SK-N-SH (cell line): ENCODE measurements around the gene AP3S2. TPM values are rescaled to one million over a fixed set of nuclear protein-coding genes. Genes with fewer than 3 reads are reported as not detected.

Source experiments
- CTCF ChIA-PET: fragments of 300-600, 350-600 bp; formaldehyde crosslinking; extraction: SDS; loops from one replicate; lab custom pipeline; 2021; lab: Yijun Ruan, JAX
- POLR2A ChIA-PET: fragments of 350-600 bp; sonication (Branson Sonifier 250); formaldehyde crosslinking; extraction: SDS; loops from one replicate; lab custom pipeline; 2020; ENCODE audit warnings: antibody characterized with exemption, inconsistent platforms; lab: Yijun Ruan, JAX
- DNase-seq: peaks from one replicate; pipeline ENCODE4 v3.0.0; 2012
- H2AFZ ChIP-seq: fragments of 200-600 bp; sonication (generic); 2 replicates; pipeline ENCODE4 v1.8.1; 2016; ENCODE audit warnings: antibody characterized with exemption, mild to moderate bottlenecking, low read depth
- H3F3A ChIP-seq: fragments of 200-600 bp; sonication (generic); replicated peaks from 2 replicates; pipeline ENCODE3; 2016; ENCODE audit warnings: antibody characterized with exemption, mild to moderate bottlenecking; ENCODE audit not compliant: insufficient read depth
- H3K27ac ChIP-seq, 2 experiments: fragments of 200-500 bp in 1 of 2; fragments of 200-600 bp in 1 of 2; sonication (Bioruptor generic) in 1 of 2; sonication (generic), shearing (Covaris generic) in 1 of 2; 2 replicates each; pipeline versions ENCODE4 v1.5.1 to v1.6.1; 2014 to 2016; ENCODE audit warnings: low read depth in 2 of 2, inconsistent platforms in 1 of 2, low read length in 1 of 2, mild to moderate bottlenecking in 1 of 2, mixed read lengths in 1 of 2
- H3K27me3 ChIP-seq: fragments of 200-600 bp; sonication (generic), shearing (Covaris generic); 2 replicates; pipeline ENCODE4 v1.6.1; 2016; ENCODE audit warnings: mixed run types; ENCODE audit not compliant: insufficient read depth
- H3K36me3 ChIP-seq, 2 experiments: fragments of 200-500 bp in 1 of 2; fragments of 200-600 bp in 1 of 2; sonication (Bioruptor generic) in 1 of 2; sonication (generic) in 1 of 2; replicated peaks in 1 of 2; 2 replicates each; pipeline versions ENCODE3 to v1.5.1; 2014 to 2016; ENCODE audit warnings: low read length in 1 of 2, mild to moderate bottlenecking in 1 of 2; ENCODE audit not compliant: insufficient read depth in 2 of 2, control insufficient read depth in 1 of 2
- H3K4me1 ChIP-seq, 2 experiments: fragments of 200-500 bp in 1 of 2; fragments of 200-600 bp in 1 of 2; sonication (Bioruptor generic) in 1 of 2; sonication (generic), shearing (Covaris generic) in 1 of 2; 2 replicates each; pipeline versions ENCODE4 v1.5.1 to v1.6.1; 2014 to 2016; ENCODE audit warnings: low read depth in 1 of 2, low read length in 1 of 2, mixed run types in 1 of 2; ENCODE audit not compliant: insufficient read depth in 2 of 2, control insufficient read depth in 1 of 2
- H3K4me2 ChIP-seq: fragments of 200-600 bp; sonication (generic), shearing (Covaris generic); 2 replicates; pipeline ENCODE4 v1.6.1; 2017; ENCODE audit warnings: mixed run types
- H3K4me3 ChIP-seq, 2 experiments: fragments of 200-500 bp in 1 of 2; fragments of 200-600 bp in 1 of 2; sonication (Bioruptor generic) in 1 of 2; sonication (generic), shearing (Covaris generic) in 1 of 2; 2 replicates each; pipeline versions ENCODE4 v1.5.1 to v1.8.1; 2014 to 2016; ENCODE audit warnings: low read depth in 2 of 2, inconsistent platforms in 1 of 2, low read length in 1 of 2, mild to moderate bottlenecking in 1 of 2, mixed read lengths in 1 of 2, moderate library complexity in 1 of 2
- H3K79me2 ChIP-seq: fragments of 200-600 bp; sonication (generic); 2 replicates; pipeline ENCODE4 v1.8.1; 2017; ENCODE audit warnings: mild to moderate bottlenecking; ENCODE audit not compliant: insufficient read depth
- H3K9ac ChIP-seq: fragments of 200-600 bp; sonication (generic); 2 replicates; pipeline ENCODE4 v1.6.1; 2017; ENCODE audit warnings: mixed run types
- H3K9me2 ChIP-seq: fragments of 200-600 bp; sonication (generic); 2 replicates; pipeline ENCODE4 v1.6.1; 2017; ENCODE audit warnings: mixed run types
- H3K9me3 ChIP-seq: fragments of 200-600 bp; sonication (generic); 2 replicates; pipeline ENCODE4 v1.6.1; 2017; ENCODE audit warnings: mixed run types, mild to moderate bottlenecking, moderate library complexity
- H4K20me1 ChIP-seq: fragments of 200-600 bp; sonication (generic); 2 replicates; pipeline ENCODE4 v1.6.1; 2017; ENCODE audit warnings: mild to moderate bottlenecking, mixed run types; ENCODE audit not compliant: insufficient read depth
- ELF1 ChIP-seq: IDR thresholded peaks from 2 replicates; pipeline ENCODE4 v1.4.0; 2012
- EZH2phosphoT487 ChIP-seq: fragments of 200-600 bp; sonication (generic); IDR thresholded peaks from 2 replicates; pipeline ENCODE4 v1.6.1; 2017; ENCODE audit warnings: low read depth, mixed run types, mild to moderate bottlenecking, antibody characterized with exemption, moderate library complexity, borderline replicate concordance
- FOSL2 ChIP-seq: IDR thresholded peaks from 2 replicates; pipeline ENCODE4 v1.4.0; 2012; ENCODE audit warnings: low read depth, mild to moderate bottlenecking, moderate library complexity, borderline replicate concordance
- IRF3 ChIP-seq: fragments of 150-350 bp; IDR thresholded peaks from 2 replicates; pipeline ENCODE4 v1.6.1; 2016; ENCODE audit warnings: mild to moderate bottlenecking, low read depth, low read length
- JUND ChIP-seq: IDR thresholded peaks from 2 replicates; pipeline ENCODE4 v1.4.0; 2012
- MAX ChIP-seq: IDR thresholded peaks from 2 replicates; pipeline ENCODE4 v1.4.0; 2012; ENCODE audit warnings: low read depth
- MEF2A ChIP-seq: IDR thresholded peaks from 2 replicates; pipeline ENCODE4 v1.4.0; 2012; ENCODE audit warnings: low read depth, borderline replicate concordance
- NRF1 ChIP-seq: IDR thresholded peaks from 2 replicates; pipeline ENCODE4 v1.6.1; 2012; ENCODE audit warnings: low read depth, mild to moderate bottlenecking, low read length
- PBX3 ChIP-seq: IDR thresholded peaks from 2 replicates; pipeline ENCODE4; 2012
- POLR2AphosphoS5 ChIP-seq: IDR thresholded peaks from 2 replicates; pipeline ENCODE4 v1.6.1; 2012; ENCODE audit warnings: low read depth, low read length
- RXRA ChIP-seq: IDR thresholded peaks from 2 replicates; pipeline ENCODE4 v1.4.0; 2012; ENCODE audit warnings: low read depth, mild to moderate bottlenecking, borderline replicate concordance
- TCF12 ChIP-seq: IDR thresholded peaks from 2 replicates; pipeline ENCODE4 v1.4.0; 2012
- TEAD4 ChIP-seq: IDR thresholded peaks from 2 replicates; pipeline ENCODE4 v1.4.0; 2012; ENCODE audit warnings: mild to moderate bottlenecking, borderline replicate concordance; ENCODE audit not compliant: insufficient read depth
- USF1 ChIP-seq: IDR thresholded peaks from 2 replicates; pipeline ENCODE4 v1.4.0; 2012; ENCODE audit warnings: low read depth, borderline replicate concordance
- USF2 ChIP-seq: fragments of 150-350 bp; IDR thresholded peaks from 2 replicates; pipeline ENCODE4 v1.6.1; 2017; ENCODE audit warnings: antibody characterized with exemption, low read length, low read depth, borderline replicate concordance
- YY1 ChIP-seq: IDR thresholded peaks from 2 replicates; pipeline ENCODE4 v1.4.0; 2012; ENCODE audit warnings: low read depth, mild to moderate bottlenecking
- ZBTB33 ChIP-seq: IDR thresholded peaks from 2 replicates; pipeline ENCODE4 v1.4.0; 2012; ENCODE audit warnings: low read depth, borderline replicate concordance
- WGBS: methylation state at CpG from one replicate; pipeline ENCODE4 v1.1.6; 2017; ENCODE audit warnings: low lambda C conversion rate; 5-methylcytosine and 5-hydroxymethylcytosine counted together
- polyA plus RNA-seq, 3 experiments: library from polyadenylated mRNA; depleted of rRNA; stranded (reverse); fragments of >200 nt; gene quantifications; 2 replicates each; pipeline ENCODE4 v1.2.3, GENCODE V29; 2012

AP3S2 gene
- polyA plus RNA-seq, 1 of the 3 experiments (the other 2 are of a cell fraction), result 11.9 TPM

GRCh38 chr15:89883518-89883917 is 10.3 kb downstream of the AP3S2 start:
- no peaks in the 10 kb centered on the region for H3K9me3 ChIP-seq
- DNase-seq, result no peak
- no peaks in the 10 kb centered on the region for H3K27me3 ChIP-seq
- no peak for TF ChIP-seq MAX
- TF ChIP-seq ELF1, result no peak
- no peak for TF ChIP-seq TEAD4
- no peak for TF ChIP-seq USF1
- TF ChIP-seq IRF3, result no peak
- no peak for TF ChIP-seq YY1
- TF ChIP-seq EZH2phosphoT487, result no peak
- TF ChIP-seq FOSL2, result no peak
- TF ChIP-seq MEF2A, result no peak
- no peak for TF ChIP-seq TCF12
- TF ChIP-seq JUND, result no peak
- no peak for TF ChIP-seq PBX3
- TF ChIP-seq USF2, result no peak
- TF ChIP-seq ZBTB33, result no peak
- TF ChIP-seq POLR2AphosphoS5, result no peak
- TF ChIP-seq RXRA, result no peak
- TF ChIP-seq NRF1, result no peak
- no peak overlapping the region for H3K27ac ChIP-seq
- ChIA-PET CTCF (interaction anchor here (0.6 to 1.0 kb wide), 3 partner anchors 8 to 122 kb away, joined by 3 to 5 read pairs (median 3); no protein-coding TSS in a partner anchor), POLR2A (no interaction called here)
- peaks cover 13% of the 10 kb centered on the region for H3F3A ChIP-seq
- H3K4me3 ChIP-seq, result no peak overlapping the region
- no peak overlapping the region for H2AFZ ChIP-seq
- H3K4me2 ChIP-seq, result no peak overlapping the region
- no peaks in the 10 kb centered on the region for H3K9me2 ChIP-seq
- H4K20me1 ChIP-seq, result no peaks in the 10 kb centered on the region
- no peaks in the 10 kb centered on the region for H3K79me2 ChIP-seq
- WGBS, result 100% methylated on average over 1 of the region's 1 CpG
- H3K9ac ChIP-seq, result no peak overlapping the region
- H3K4me1 ChIP-seq, result no peaks in the 10 kb centered on the region
- H3K36me3 ChIP-seq, result peaks cover 20 to 62% of the 10 kb centered on the region in 2 experiments
